GM12874 (cell line): ENCODE data around the gene PLEKHG5.

Experiments used
- TF ChIP-seq, protein P1 (sequence below): IDR thresholded peaks from 2 replicates; pipeline ENCODE4 v1.5.1; 2011; ENCODE audit warnings: low read depth, mild to moderate bottlenecking, control low read depth, low read length, moderate library complexity; ENCODE audit not compliant: insufficient read depth

PLEKHG5 gene

DNA sequence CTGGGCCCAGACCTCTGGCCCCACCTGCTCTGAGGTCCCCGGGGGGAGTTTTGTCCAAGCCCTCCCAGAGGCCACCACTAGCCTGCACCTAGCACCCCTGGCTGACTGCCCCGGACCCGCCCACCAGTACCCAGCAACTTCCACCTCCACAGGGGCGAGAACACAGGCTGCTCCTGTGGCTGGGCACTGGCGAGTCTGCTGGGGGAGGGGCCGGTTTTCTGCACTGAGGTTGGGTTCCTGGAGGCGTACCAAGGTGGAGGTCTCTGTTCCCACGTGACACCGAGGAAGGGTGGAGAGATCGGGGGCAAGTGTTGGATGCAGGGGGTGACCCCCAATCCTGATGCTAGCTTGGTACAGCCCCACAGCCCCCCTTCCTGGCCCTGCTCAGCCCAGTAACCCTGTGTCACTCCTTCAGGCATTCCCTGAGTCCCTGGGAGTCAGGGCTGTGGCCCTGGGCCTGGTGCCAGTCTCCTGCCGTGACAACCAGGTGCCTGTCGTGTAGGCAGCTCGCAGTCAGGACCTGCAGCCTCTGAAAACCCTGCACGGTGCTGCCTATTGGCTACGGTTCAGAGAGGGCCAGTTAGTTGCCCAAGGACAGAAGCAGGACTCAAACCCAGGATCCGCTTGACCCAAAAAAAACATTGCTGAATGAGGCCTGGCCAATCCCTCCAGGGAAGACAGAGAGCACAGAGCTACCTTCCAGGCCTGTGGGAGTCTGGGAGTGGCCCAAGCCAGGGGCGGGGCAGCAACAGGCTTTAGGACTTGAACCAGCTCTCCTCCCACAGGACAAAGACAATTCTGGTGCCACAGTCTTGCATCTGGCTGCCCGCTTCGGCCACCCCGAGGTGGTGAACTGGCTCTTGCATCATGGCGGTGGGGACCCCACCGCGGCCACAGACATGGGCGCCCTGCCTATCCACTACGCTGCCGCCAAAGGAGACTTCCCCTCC, 63.8 kb downstream of the PLEKHG5 start:
- TF ChIP-seq, protein P1, sequence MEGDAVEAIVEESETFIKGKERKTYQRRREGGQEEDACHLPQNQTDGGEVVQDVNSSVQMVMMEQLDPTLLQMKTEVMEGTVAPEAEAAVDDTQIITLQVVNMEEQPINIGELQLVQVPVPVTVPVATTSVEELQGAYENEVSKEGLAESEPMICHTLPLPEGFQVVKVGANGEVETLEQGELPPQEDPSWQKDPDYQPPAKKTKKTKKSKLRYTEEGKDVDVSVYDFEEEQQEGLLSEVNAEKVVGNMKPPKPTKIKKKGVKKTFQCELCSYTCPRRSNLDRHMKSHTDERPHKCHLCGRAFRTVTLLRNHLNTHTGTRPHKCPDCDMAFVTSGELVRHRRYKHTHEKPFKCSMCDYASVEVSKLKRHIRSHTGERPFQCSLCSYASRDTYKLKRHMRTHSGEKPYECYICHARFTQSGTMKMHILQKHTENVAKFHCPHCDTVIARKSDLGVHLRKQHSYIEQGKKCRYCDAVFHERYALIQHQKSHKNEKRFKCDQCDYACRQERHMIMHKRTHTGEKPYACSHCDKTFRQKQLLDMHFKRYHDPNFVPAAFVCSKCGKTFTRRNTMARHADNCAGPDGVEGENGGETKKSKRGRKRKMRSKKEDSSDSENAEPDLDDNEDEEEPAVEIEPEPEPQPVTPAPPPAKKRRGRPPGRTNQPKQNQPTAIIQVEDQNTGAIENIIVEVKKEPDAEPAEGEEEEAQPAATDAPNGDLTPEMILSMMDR: no peak

DNA sequence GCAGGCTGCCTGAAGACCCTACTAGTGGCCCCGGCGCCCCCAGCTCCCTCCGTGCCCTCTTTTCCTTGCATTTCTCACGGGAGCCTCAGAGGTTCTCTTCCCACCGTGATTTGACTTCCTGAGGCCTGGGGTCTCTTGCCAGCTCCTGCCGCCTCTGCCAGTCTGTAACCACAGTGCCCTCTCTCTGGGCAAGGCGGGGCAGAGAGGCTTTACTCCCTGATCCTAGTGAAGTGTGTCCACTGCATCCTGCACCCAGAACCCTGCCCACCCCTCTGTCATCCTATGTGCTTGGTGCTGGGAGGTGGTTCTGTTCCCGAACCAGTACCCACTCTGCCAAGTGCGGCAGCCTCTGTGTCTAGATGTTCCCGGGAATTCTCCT, 64.5 kb downstream of the PLEKHG5 start:
- TF ChIP-seq, protein P1: no peak

DNA sequence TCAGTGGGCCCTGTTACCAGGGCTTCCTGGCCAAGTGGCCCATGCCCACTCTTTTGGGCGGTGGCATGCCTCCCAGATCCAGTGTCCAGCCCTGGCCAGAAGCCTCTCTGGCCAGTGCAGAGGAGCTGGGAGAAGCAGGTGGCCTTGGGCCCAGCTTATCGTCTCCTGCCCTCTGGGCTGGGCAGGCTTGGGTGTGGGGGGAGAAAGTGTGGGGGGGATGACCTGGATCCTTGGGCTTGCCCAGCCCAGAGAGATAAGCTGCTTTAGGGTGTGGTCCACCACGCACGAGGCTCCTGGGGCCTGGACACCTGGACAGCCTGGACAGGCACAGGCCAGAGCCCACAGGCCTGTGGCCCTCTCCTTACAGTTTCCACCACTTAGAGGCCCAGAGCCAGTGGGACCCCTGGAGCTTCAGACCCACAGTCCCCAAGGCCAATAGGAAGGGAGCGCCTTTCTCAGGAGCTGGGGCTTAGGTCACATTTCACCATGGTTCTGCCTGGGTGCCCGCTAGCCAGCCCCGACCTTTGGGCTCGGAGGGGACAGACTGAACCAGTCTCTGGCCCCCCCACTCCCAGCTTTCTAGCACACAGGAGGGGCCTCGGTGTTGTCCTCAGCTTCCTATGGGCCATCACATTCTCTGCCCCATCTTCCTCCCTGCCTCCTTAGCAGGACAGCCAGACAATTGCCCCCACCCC, 65.0 kb downstream of the PLEKHG5 start:
- TF ChIP-seq, protein P1: no peak

DNA sequence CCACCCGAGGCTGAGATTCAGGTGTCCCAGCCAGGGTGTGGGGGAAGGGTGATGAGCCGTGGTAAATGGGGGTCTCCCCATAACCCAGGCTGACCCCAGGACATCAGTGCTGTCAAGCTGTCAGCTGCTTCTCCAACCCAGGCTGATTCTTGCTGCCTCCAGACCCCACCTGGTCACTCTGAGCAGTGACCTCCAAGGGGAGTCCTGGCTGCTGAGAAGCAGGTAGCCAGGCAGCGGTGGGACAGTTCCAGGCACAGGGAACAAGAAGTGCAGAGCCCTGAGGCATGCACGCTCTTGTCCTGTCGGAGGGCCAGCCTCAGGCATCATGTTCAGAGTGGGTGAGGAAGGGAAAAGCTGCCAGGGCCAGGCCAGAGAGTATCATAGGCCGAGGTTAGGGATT, 65.8 kb downstream of the PLEKHG5 start:
- TF ChIP-seq, protein P1: no peak

DNA sequence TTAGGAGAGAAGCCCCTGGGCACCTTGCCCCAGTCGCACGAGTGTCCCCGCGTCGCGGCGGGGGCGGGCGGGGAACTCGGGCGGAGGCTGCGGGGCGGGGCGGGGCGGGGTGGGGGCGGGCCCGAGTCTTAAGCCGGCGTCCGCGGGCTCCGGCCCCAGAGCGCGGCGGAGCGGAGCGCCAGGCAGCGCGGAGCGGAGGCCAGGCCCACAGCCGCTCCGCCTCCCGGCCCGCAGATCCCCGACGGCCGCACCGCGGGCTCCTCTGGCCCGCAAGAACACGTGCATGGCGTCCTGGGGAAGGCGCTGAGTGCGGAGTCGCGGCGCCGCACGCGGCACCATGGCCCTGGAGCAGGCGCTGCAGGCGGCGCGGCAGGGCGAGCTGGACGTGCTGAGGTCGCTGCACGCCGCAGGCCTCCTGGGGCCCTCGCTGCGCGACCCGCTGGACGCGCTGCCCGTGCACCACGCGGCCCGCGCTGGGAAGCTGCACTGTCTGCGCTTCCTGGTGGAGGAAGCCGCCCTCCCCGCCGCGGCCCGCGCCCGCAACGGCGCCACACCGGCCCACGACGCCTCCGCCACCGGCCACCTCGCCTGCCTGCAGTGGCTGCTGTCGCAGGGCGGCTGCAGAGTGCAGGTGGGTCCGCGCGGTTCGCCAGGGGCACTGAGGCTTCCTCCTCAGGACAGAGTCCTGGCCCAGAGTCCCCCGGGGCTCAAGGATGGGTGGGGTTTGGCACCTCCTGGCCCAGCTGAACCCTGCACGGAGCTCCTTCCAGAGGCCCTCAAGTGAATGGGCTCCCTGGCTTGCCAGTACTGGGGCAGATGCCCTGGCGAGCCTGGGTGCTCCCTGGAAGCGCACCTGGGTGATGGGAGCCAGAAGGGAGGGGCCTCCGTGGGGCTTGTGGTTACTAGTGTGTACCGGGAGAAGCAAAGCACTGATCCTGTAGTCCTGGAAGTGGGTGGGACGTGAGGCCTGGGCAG, 66.6 kb downstream of the PLEKHG5 start, which contains the start of gene ESPN:
TSS of gene ESPN (plus strand) at position 158 of the 975 bp plus-strand sequence. CDS start at position 338, 180 bp downstream.
- TF ChIP-seq, protein P1: no peak

DNA sequence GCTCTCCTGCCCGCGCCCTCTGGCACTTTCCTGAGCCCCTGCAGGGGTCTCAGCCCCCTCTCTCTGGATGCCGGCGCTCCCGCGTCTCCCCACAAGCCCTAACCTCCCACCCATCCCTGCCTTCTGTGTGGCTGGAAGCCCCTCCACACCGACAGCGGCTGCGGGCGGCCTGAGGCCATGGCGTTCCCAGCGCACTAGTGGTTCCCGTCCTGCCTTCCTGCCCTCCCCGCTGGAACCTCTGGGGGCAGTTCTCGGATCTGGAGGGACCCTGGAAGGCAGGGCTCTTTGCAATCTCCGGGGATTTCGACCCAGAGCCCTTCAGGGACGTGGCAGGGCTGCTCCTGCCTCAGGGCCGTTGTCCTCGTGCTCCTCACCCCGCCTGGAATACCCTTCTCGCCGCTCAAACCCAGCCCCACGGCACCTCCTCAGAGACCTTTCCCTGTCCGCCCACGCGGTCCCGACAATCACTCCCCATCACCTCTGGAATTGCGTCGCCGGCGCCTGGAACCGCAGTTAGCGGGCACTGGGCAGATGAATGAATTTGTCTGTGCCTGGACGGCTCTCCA, 67.4 kb downstream of the PLEKHG5 start:
- TF ChIP-seq, protein P1: no peak
